AG09319 (cell line): Measurements from ENCODE around the gene FBLN7.

Source experiments
- DNase-seq: peaks from one replicate; pipeline ENCODE4 v3.0.0-alpha.2; 2010; ENCODE audit warnings: low read depth; ENCODE audit errors: extremely low read depth
- TF ChIP-seq, protein P1 (sequence below): IDR thresholded peaks from 2 replicates; pipeline ENCODE4 v1.5.1; 2011; ENCODE audit warnings: low read depth, mild to moderate bottlenecking, inconsistent platforms, low read length, moderate library complexity

FBLN7 gene

DNA sequence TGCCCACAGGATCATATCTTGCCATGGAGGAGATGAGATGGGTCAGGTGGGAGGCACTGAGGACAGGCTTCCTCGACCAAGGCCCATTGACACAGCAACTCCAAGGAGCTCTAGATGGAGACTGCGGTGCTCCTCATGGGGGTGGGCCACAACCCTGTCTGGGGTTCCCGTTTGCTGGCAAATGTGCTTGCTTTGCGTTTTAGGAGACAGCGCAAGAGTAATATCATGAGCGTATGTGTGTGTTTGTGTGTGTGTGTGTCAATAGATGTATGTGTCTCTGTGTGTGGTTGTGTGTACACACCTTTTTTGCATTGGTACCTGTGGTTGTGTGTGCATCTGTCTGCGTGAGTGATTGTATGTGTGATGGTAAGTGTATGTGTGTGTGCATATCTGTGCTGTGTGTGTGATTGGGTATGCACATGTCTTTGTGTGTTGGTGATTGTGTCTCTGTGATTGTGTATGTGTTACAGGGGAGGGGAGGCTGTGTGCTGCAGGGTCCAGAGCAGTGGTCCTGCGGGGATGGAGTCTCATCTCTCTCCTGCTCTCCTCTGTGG lies 4.4 kb downstream of the FBLN7 start:
- TF ChIP-seq, protein P1, sequence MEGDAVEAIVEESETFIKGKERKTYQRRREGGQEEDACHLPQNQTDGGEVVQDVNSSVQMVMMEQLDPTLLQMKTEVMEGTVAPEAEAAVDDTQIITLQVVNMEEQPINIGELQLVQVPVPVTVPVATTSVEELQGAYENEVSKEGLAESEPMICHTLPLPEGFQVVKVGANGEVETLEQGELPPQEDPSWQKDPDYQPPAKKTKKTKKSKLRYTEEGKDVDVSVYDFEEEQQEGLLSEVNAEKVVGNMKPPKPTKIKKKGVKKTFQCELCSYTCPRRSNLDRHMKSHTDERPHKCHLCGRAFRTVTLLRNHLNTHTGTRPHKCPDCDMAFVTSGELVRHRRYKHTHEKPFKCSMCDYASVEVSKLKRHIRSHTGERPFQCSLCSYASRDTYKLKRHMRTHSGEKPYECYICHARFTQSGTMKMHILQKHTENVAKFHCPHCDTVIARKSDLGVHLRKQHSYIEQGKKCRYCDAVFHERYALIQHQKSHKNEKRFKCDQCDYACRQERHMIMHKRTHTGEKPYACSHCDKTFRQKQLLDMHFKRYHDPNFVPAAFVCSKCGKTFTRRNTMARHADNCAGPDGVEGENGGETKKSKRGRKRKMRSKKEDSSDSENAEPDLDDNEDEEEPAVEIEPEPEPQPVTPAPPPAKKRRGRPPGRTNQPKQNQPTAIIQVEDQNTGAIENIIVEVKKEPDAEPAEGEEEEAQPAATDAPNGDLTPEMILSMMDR = no peak

DNA sequence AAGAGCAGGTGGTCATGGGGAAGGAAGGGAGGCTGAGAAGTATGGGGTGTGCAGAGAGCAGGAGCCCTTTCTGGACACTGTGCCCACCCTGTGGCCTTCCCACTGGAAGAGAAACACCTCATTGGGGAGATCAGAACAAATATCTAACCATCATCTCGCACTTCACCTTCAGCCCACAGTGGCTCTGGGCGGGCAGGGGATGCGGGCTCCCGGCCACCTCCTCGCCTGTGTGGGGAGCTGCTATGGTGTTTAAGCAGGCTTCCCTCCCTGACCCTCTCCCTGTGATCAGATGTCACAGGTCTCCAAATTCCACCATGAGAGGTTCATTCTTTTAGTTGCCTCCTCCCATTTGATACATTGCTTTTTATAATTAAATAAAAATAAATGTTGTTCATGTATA lies 5.0 kb downstream of the FBLN7 start:
- TF ChIP-seq, protein P1 = no peak
- DNase-seq = no peak

More for the DNA sequence above, 4.4 kb downstream of the FBLN7 start:
- DNase-seq = no peak

DNA sequence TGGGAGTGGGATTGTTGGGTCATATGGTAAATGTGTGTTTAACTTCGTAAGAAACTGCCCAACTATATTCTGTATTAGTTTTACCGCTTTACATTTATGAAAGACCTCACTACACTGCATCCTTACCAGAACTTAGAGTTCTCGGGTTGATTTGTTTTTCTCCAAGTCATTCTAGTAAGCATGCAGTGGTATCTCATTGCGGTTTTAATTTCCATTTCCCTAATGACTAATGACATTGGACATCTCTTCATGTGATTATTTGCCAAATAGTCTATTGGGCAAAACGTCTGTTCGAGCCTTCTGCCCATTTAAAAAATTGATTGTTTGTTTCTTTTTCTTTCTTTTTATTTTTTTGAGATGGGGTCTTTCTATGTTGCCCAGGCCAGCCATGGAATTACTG lies 6.8 kb downstream of the FBLN7 start:
- TF ChIP-seq, protein P1 = no peak
- DNase-seq = no peak

DNA sequence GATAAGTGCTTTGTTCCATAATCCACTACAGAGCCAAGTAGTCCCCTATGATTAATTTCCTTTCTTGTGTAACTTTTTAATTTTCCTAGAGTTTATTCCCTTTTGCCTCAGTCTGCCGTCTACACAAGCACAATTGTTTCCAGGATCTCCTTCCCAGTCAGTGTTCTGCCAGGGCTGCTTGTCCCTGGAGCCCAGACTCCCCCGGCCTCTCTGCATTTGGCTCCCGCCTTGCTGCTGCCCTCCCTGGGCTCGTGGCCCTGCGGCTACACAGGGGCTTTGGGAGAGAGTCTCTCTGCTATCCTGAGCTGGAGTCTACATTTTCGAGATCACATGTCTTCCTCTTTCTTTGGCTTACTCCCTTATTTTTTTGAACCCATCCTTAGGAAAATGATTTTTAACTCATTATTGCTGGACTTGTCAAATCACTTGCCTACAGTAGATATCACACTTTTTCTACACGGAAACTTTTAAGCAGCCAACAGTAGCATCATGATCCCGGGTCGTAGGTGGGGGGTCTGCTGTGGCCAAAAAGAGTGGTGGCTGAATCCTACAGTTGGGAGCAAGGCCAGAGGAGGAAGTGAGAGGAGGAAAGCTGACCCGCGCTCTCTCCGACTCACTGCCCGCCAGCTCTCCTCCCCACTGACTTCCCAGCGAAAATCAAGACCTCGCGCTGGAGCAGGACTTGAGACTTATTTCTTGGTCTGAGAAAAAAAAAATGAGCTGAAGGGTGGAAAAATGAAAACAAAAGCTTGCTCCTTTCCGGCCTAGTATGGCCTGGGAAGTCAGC lies 9.4 kb downstream of the FBLN7 start:
- TF ChIP-seq, protein P1 = no peak
- DNase-seq = no peak

DNA sequence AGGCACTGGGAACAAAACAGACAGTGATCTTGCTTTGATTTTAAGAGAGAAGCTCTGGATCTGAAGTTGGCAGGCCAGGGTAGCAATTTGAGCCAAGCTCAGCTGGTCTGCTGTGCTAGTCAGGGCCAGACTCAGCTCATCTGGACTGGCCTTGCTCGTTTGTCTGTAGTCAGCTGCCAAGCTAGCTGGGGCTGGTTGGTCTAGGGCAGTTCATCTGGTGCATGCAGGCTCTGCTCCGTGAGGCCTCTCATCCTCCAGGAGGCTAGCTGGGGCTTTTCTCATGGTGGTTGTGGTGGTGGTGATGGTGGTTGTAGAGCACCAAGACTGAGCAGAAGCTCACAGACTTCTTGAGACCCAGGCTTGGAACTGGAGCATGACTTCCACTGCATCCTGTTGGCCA lies 10.3 kb downstream of the FBLN7 start:
- no peak for DNase-seq
- TF ChIP-seq, protein P1 = no peak

DNA sequence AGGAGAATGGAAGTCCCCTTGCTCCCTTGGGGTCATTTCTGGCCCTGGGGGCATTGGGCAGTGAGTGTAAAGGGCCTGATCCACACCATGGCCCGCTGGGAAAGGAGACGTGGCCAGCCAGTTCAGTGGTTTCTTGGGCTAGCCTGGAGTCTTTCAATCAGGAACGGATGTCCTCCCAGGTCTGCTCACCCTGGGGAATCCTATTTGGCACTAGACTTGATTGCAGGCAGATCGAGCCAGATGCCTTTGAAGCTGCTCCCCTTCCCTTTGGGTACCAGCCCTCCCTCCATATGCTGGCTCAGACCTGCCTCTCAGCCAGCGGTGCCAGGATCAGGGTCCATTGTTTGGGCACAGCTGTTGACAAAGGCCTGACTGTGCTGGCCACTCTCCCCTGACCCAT lies 11.0 kb downstream of the FBLN7 start:
- TF ChIP-seq, protein P1 = no peak
- no peak for DNase-seq

DNA sequence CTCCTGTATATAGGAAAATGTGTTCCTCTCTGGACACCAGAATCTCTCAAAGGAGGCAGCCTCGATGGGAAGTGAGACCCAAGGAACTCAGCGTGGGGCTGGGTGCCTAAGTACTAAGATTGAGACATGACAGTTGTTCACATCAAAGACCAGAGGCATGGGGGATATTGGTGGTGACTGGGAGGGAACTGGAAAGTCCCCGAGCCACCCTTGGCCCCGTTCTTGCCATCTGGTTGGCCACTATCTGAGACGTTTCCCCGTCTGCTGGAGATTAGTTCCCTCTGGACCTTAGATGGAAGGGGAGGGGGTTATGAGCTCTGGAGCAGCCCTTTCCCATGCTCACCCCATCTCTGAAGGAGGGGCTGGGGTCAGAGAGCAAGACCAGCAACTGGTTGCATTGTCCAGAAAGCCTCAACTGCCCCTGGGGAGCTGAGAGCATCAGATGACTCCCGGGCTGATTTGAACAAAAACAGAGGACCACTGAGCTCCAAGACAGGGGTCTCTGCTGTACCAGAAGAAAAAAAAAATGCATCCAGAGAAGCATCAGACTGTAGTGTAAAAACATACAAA lies 11.8 kb downstream of the FBLN7 start:
- TF ChIP-seq, protein P1 = no peak
- DNase-seq = no peak
